Smooth muscle cell (in vitro differentiated cells): ENCODE results near the gene SLC16A3. TPM values are rescaled to one million over a fixed set of nuclear protein-coding genes. Genes with fewer than 3 reads are reported as not detected.

Experiments
- DNase-seq: peaks from one replicate; lab custom pipeline; 2025; ENCODE audit not compliant: unreplicated experiment; lab: John Stamatoyannopoulos, UW
- H2AFZ ChIP-seq: fragments of 200-600 bp; sonication (generic); 2 replicates; pipeline ENCODE4 v1.6.0; 2016; ENCODE audit warnings: antibody characterized with exemption, low read depth, mild to moderate bottlenecking
- H3F3A ChIP-seq: fragments of 200-600 bp; sonication (generic); 2 replicates; pipeline ENCODE4 v1.6.0; 2017; ENCODE audit warnings: antibody characterized with exemption, low read depth
- H3K27ac ChIP-seq: fragments of 200-600 bp; sonication (generic); 2 replicates; pipeline ENCODE4 v1.5.1; 2016; ENCODE audit warnings: low read depth, mild to moderate bottlenecking
- H3K27me3 ChIP-seq: fragments of 200-600 bp; sonication (generic); 2 replicates; pipeline ENCODE4 v1.6.1; 2016; ENCODE audit warnings: low read depth, mild to moderate bottlenecking
- H3K36me3 ChIP-seq: fragments of 200-600 bp; sonication (generic); 2 replicates; pipeline ENCODE4 v1.5.1; 2016; ENCODE audit warnings: low read depth
- H3K4me1 ChIP-seq: fragments of 200-600 bp; sonication (generic); 2 replicates; pipeline ENCODE4 v1.5.1; 2016; ENCODE audit warnings: low read depth
- H3K4me2 ChIP-seq: fragments of 200-600 bp; sonication (generic); 2 replicates; pipeline ENCODE4 v1.6.0; 2016; ENCODE audit warnings: mild to moderate bottlenecking
- H3K4me3 ChIP-seq: fragments of 200-600 bp; sonication (generic); 2 replicates; pipeline ENCODE4 v1.5.1; 2016; ENCODE audit warnings: mild to moderate bottlenecking
- H3K79me2 ChIP-seq: fragments of 200-600 bp; sonication (generic); 2 replicates; pipeline ENCODE4 v1.6.0; 2016; ENCODE audit warnings: low read depth, mild to moderate bottlenecking
- H3K9ac ChIP-seq: fragments of 200-600 bp; sonication (generic); 2 replicates; pipeline ENCODE4 v1.6.0; 2016; ENCODE audit warnings: low read depth
- H3K9me3 ChIP-seq: fragments of 200-600 bp; sonication (generic); replicated peaks from 2 replicates; pipeline ENCODE4 v1.5.1; 2016; ENCODE audit warnings: low read depth
- H4K20me1 ChIP-seq: fragments of 200-600 bp; sonication (generic); 2 replicates; pipeline ENCODE4 v1.6.0; 2016; ENCODE audit warnings: low read depth
- CTCF ChIP-seq: fragments of 200-600 bp; sonication (generic); IDR thresholded peaks from 2 replicates; pipeline ENCODE4 v1.5.1; 2017; ENCODE audit warnings: borderline replicate concordance, mild to moderate bottlenecking, antibody characterized with exemption; ENCODE audit not compliant: insufficient read depth, poor library complexity, severe bottlenecking
- WGBS: methylation state at CpG from one replicate; pipeline ENCODE4 v1.1.7; 2016; ENCODE audit warnings: low lambda C conversion rate; 5-methylcytosine and 5-hydroxymethylcytosine counted together
- polyA plus RNA-seq: library from polyadenylated mRNA; unstranded; fragments of >200 nt; fragmentation: Nextera tagmentation; extraction: Ambion mirVana; gene quantifications from 2 replicates; pipeline ENCODE4 v1.2.1, GENCODE V29; 2016
- total RNA-seq: library from RNA; depleted of rRNA; stranded (reverse); fragments of >200 nt; gene quantifications from 2 replicates; pipeline ENCODE4 v1.2.3, GENCODE V29; 2014

The SLC16A3 gene
- total and polyA plus RNA-seq, 2 experiments from 2014 or later = 83.3 to 180 TPM

- Histone ChIP-seq H3K9me3 (no peaks in the 10 kb centered on the region), H3K4me1 (no peaks in the 10 kb centered on the region), H3K27me3 (no peaks in the 10 kb centered on the region), H3K79me2 (peaks cover 9% of the 10 kb centered on the region), H3F3A (peaks cover 57% of the 10 kb centered on the region), H3K9ac (no peak overlapping the region), H2AFZ (no peak overlapping the region), H3K4me3 (no peak overlapping the region), H3K4me2 (no peak overlapping the region), H3K36me3 (peaks cover 4% of the 10 kb centered on the region), H3K27ac (peak overlapping the region; percentile 54), H4K20me1 (peaks cover 100% of the 10 kb centered on the region)
- TF ChIP-seq CTCF = no peak
- no peak for DNase-seq
- 94% methylated on average over 24 of the region's 24 CpGs for WGBS
Measured at GRCh38 chr17:82242698-82242976, 13.8 kb downstream of the SLC16A3 start.

- H3K79me2 ChIP-seq = peaks cover 12% of the 10 kb centered on the region
Measured at GRCh38 chr17:82242977-82243647, 14.3 kb downstream of the SLC16A3 start.

GRCh38 chr17:82243648-82244412 lies 15.0 kb downstream of the SLC16A3 start:
- TF ChIP-seq CTCF = no peak
- H3K9me3 ChIP-seq = no peaks in the 10 kb centered on the region
- peaks cover 7% of the 10 kb centered on the region for H3K36me3 ChIP-seq
- 97% methylated on average over 19 of the region's 19 CpGs for WGBS
- peaks cover 100% of the 10 kb centered on the region for H4K20me1 ChIP-seq
- no peak for DNase-seq
- peaks cover 50% of the 10 kb centered on the region for H3F3A ChIP-seq
- H3K9ac ChIP-seq = no peak overlapping the region
- no peak overlapping the region for H3K4me2 ChIP-seq
- H2AFZ ChIP-seq = no peak overlapping the region
- no peaks in the 10 kb centered on the region for H3K4me1 ChIP-seq
- peaks cover 9% of the 10 kb centered on the region for H3K79me2 ChIP-seq
- H3K27ac ChIP-seq = no peak overlapping the region
- H3K27me3 ChIP-seq = no peaks in the 10 kb centered on the region
- no peak overlapping the region for H3K4me3 ChIP-seq

More at GRCh38 chr17:82242977-82243647, 14.3 kb downstream of the SLC16A3 start:
- no peak for TF ChIP-seq CTCF
- peaks cover 55% of the 10 kb centered on the region for H3F3A ChIP-seq
- no peaks in the 10 kb centered on the region for H3K4me1 ChIP-seq
- H3K4me2 ChIP-seq = no peak overlapping the region
- no peaks in the 10 kb centered on the region for H3K27me3 ChIP-seq
- no peak overlapping the region for H3K9ac ChIP-seq
- peaks cover 100% of the 10 kb centered on the region for H4K20me1 ChIP-seq
- peaks cover 7% of the 10 kb centered on the region for H3K36me3 ChIP-seq
- H2AFZ ChIP-seq = no peak overlapping the region
- WGBS = 91% methylated on average over 29 of the region's 29 CpGs
- DNase-seq = no peak
- no peak overlapping the region for H3K4me3 ChIP-seq
- H3K9me3 ChIP-seq = no peaks in the 10 kb centered on the region
- peak overlapping the region; percentile 54 for H3K27ac ChIP-seq
